GM06990 (cell line): ENCODE data around the gene ERBB4.
A peak's percentile ranks its signal among the peaks of the same experiment; 100 is the strongest.

Experiments used
- DNase-seq: peaks from one replicate; pipeline ENCODE4 v3.0.0-alpha.2; 2011; ENCODE audit not compliant: insufficient read length; ENCODE audit errors: extremely low read depth
- H3K27me3 ChIP-seq: replicated peaks from 2 replicates; pipeline ENCODE4 v1.6.0; 2011; ENCODE audit warnings: low read length; ENCODE audit not compliant: control insufficient read depth, insufficient read depth
- H3K36me3 ChIP-seq: 2 replicates; pipeline ENCODE4 v1.5.1; 2011; ENCODE audit warnings: low read length; ENCODE audit not compliant: control insufficient read depth, insufficient read depth
- H3K4me3 ChIP-seq: replicated peaks from 2 replicates; pipeline ENCODE4 v1.5.1; 2011; ENCODE audit warnings: low read depth, mild to moderate bottlenecking, control low read depth, low read length
- CTCF ChIP-seq: IDR thresholded peaks from 2 replicates; pipeline ENCODE4 v1.5.1; 2011; ENCODE audit warnings: low read length, control low read depth, mild to moderate bottlenecking, inconsistent platforms; ENCODE audit not compliant: insufficient read depth, poor library complexity, severe bottlenecking

Gene ERBB4

GRCh38 chr2:211354481-211354880 lies 1184.1 kb downstream of the ERBB4 start:
- DNase-seq: no peak
- no peaks in the 10 kb centered on the region for H3K27me3 ChIP-seq
- H3K4me3 ChIP-seq: no peak overlapping the region
- H3K36me3 ChIP-seq: no peaks in the 10 kb centered on the region
- TF ChIP-seq CTCF: no peak

- no peak for TF ChIP-seq CTCF
- no peaks in the 10 kb centered on the region for H3K27me3 ChIP-seq
- DNase-seq: no peak
Measured at GRCh38 chr2:211351987-211352386, 1186.6 kb downstream of the ERBB4 start.

GRCh38 chr2:211349031-211349430 lies 1189.6 kb downstream of the ERBB4 start:
- no peak for TF ChIP-seq CTCF
- DNase-seq: no peak

More at GRCh38 chr2:211351987-211352386, 1186.6 kb downstream of the ERBB4 start:
- no peak overlapping the region for H3K4me3 ChIP-seq
- H3K36me3 ChIP-seq: no peaks in the 10 kb centered on the region

GRCh38 chr2:211347328-211347727 lies 1191.3 kb downstream of the ERBB4 start:
- H3K36me3 ChIP-seq: no peaks in the 10 kb centered on the region
- TF ChIP-seq CTCF: peak; percentile 30
- H3K27me3 ChIP-seq: no peaks in the 10 kb centered on the region
- no peak for DNase-seq
- H3K4me3 ChIP-seq: no peak overlapping the region

More at GRCh38 chr2:211349031-211349430, 1189.6 kb downstream of the ERBB4 start:
- Histone ChIP-seq H3K27me3 (no peaks in the 10 kb centered on the region), H3K4me3 (no peak overlapping the region), H3K36me3 (no peaks in the 10 kb centered on the region)

GRCh38 chr2:211344289-211344688 lies 1194.3 kb downstream of the ERBB4 start:
- no peaks in the 10 kb centered on the region for H3K36me3 ChIP-seq
- no peaks in the 10 kb centered on the region for H3K27me3 ChIP-seq
- no peak overlapping the region for H3K4me3 ChIP-seq
- no peak for TF ChIP-seq CTCF
- no peak for DNase-seq

GRCh38 chr2:211333377-211333776 lies 1205.2 kb downstream of the ERBB4 start:
- H3K36me3 ChIP-seq: no peaks in the 10 kb centered on the region
- H3K4me3 ChIP-seq: no peak overlapping the region
- no peak for TF ChIP-seq CTCF

More at GRCh38 chr2:211333377-211333776, 1205.2 kb downstream of the ERBB4 start:
- no peaks in the 10 kb centered on the region for H3K27me3 ChIP-seq
- no peak for DNase-seq
